ENCODE measurements around the gene ZBTB20. TPM values are rescaled to one million over a fixed set of nuclear protein-coding genes. Genes with fewer than 3 reads are reported as not detected.

The ZBTB20 gene
- polyA plus RNA-seq, 1 of the 3 experiments (the other 2 are of a cell fraction), result 0.43 TPM

DNA sequence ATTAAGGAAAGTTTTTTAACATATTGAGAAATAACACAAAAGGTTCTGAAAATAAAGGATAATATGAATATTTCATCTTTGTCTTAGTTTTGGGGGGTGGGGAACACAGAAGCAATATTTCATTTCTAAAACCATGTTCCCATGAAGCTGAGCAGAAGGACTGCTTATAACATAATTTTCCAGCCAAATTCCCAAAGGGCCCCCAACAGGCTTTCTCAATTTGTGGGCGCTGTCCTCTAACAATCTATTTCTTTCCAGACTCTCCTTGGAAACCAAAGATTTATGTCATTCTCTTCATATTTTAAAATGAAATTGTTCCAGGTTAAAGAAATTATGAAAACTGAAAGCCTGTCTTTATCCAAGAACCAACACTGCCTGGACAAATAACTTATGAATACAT, 273.5 kb downstream of the ZBTB20 start:
- Histone ChIP-seq H3K9me3 (no peaks in the 10 kb centered on the region), H3K36me3 (replicated peaks in 1 of 2; ENCODE audit: control insufficient read depth in 1 of 2, insufficient read depth in 2 of 2, low read length in 1 of 2) (no peaks in the 10 kb centered on the region), H3F3A (replicated peaks; ENCODE audit: insufficient read depth) (no peaks in the 10 kb centered on the region), H3K4me3 (ENCODE audit: low read depth in 2 of 2, low read length in 1 of 2) (no peak overlapping the region), H3K4me2 (no peak overlapping the region), H3K4me1 (ENCODE audit: control insufficient read depth in 1 of 2, insufficient read depth in 2 of 2, low read depth in 1 of 2, low read length in 1 of 2) (peaks cover 0 to under 1% of the 10 kb centered on the region in 2 experiments; a peak in 2 of 4 replicates), H3K79me2 (ENCODE audit: insufficient read depth) (no peaks in the 10 kb centered on the region), H3K9ac (no peak overlapping the region), H3K27me3 (ENCODE audit: insufficient read depth) (no peaks in the 10 kb centered on the region), H4K20me1 (ENCODE audit: insufficient read depth) (no peaks in the 10 kb centered on the region), H2AFZ (ENCODE audit: low read depth) (no peak overlapping the region), H3K9me2 (no peaks in the 10 kb centered on the region), H3K27ac (ENCODE audit: low read depth in 2 of 2, low read length in 1 of 2) (no peak overlapping the region)
- WGBS (ENCODE audit: low lambda C conversion rate), result 92% methylated on average over 1 of the region's 1 CpG
- TF ChIP-seq, protein P1, sequence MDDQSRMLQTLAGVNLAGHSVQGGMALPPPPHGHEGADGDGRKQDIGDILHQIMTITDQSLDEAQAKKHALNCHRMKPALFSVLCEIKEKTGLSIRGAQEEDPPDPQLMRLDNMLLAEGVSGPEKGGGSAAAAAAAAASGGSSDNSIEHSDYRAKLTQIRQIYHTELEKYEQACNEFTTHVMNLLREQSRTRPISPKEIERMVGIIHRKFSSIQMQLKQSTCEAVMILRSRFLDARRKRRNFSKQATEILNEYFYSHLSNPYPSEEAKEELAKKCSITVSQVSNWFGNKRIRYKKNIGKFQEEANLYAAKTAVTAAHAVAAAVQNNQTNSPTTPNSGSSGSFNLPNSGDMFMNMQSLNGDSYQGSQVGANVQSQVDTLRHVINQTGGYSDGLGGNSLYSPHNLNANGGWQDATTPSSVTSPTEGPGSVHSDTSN (IDR thresholded peaks at IDR 0.05), result no peak
- CTCF ChIA-PET, result interaction anchor here (0.5 kb wide), 1 partner anchor 53 kb away, joined by 3 read pairs; no protein-coding TSS in a partner anchor
- DNase-seq, result no peak
- POLR2A ChIA-PET, result no interaction called here

DNA sequence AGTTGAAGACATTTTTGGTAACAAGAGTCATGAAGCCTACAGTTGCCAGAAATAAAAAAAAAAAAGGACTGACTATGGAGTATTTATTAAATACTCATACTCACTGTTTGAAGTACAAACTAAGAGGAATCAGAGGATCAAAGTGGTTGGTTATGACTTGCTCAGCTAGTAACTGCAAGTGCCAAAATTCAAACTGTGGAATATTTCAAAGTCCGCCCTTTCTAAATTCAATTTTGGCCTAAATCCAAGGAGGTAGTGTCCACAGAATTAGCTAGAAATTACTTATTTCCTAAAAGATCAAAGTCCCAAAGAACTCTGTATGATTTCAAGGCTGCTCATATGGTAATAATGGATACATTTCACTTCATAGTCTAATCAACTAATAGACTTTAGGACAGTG, 274.5 kb downstream of the ZBTB20 start:
- WGBS (ENCODE audit: low lambda C conversion rate), result 92% methylated on average over 1 of the region's 1 CpG
- H3K4me3 ChIP-seq (ENCODE audit: low read depth in 2 of 2, low read length in 1 of 2), result no peak overlapping the region
- H3K4me2 ChIP-seq, result no peak overlapping the region
- no peaks in the 10 kb centered on the region for H3K79me2 ChIP-seq (ENCODE audit: insufficient read depth)
- H3K9me3 ChIP-seq, result no peaks in the 10 kb centered on the region
- H3K9me2 ChIP-seq, result no peaks in the 10 kb centered on the region
- CTCF ChIA-PET, result interaction anchor here (1.6 kb wide), 1 partner anchor 13 kb away, joined by 3 read pairs; no protein-coding TSS in a partner anchor
- H3K27ac ChIP-seq (ENCODE audit: low read depth in 2 of 2, low read length in 1 of 2), result no peak overlapping the region
- H2AFZ ChIP-seq (ENCODE audit: low read depth), result no peak overlapping the region
- H3K36me3 ChIP-seq (replicated peaks in 1 of 2; ENCODE audit: control insufficient read depth in 1 of 2, insufficient read depth in 2 of 2, low read length in 1 of 2), result no peaks in the 10 kb centered on the region
- no peaks in the 10 kb centered on the region for H3F3A ChIP-seq (replicated peaks; ENCODE audit: insufficient read depth)
- TF ChIP-seq TEAD4 (IDR thresholded peaks at IDR 0.05; ENCODE audit: borderline replicate concordance, insufficient read depth) (no peak), TCF12 (IDR thresholded peaks at IDR 0.05) (no peak), FOXM1 (IDR thresholded peaks at IDR 0.05; ENCODE audit: low read depth) (no peak), YY1 (IDR thresholded peaks at IDR 0.05; ENCODE audit: low read depth) (no peak), MEF2A (IDR thresholded peaks at IDR 0.05; ENCODE audit: borderline replicate concordance, low read depth) (no peak), ELF1 (IDR thresholded peaks at IDR 0.05) (no peak), RXRA (IDR thresholded peaks at IDR 0.05; ENCODE audit: borderline replicate concordance, low read depth) (no peak), SMC3 (IDR thresholded peaks at IDR 0.05; ENCODE audit: low read depth, low read length) (no peak), FOXJ3 (CRISPR knock-in tag; IDR thresholded peaks at IDR 0.05) (no peak), RAD21 (IDR thresholded peaks at IDR 0.05; ENCODE audit: low read length) (no peak), EP300 (IDR thresholded peaks at IDR 0.05; ENCODE audit: borderline replicate concordance in 1 of 2, low read depth in 1 of 2, low read length in 1 of 2) (no peak), MXI1 (IDR thresholded peaks at IDR 0.05; ENCODE audit: low read depth, low read length) (no peak), NFIC (IDR thresholded peaks at IDR 0.05; ENCODE audit: borderline replicate concordance) (no peak), FOSL2 (IDR thresholded peaks at IDR 0.05; ENCODE audit: borderline replicate concordance, low read depth) (no peak), POLR2AphosphoS5 (IDR thresholded peaks at IDR 0.05; ENCODE audit: low read depth, low read length) (no peak)
- TF ChIP-seq, protein P2, sequence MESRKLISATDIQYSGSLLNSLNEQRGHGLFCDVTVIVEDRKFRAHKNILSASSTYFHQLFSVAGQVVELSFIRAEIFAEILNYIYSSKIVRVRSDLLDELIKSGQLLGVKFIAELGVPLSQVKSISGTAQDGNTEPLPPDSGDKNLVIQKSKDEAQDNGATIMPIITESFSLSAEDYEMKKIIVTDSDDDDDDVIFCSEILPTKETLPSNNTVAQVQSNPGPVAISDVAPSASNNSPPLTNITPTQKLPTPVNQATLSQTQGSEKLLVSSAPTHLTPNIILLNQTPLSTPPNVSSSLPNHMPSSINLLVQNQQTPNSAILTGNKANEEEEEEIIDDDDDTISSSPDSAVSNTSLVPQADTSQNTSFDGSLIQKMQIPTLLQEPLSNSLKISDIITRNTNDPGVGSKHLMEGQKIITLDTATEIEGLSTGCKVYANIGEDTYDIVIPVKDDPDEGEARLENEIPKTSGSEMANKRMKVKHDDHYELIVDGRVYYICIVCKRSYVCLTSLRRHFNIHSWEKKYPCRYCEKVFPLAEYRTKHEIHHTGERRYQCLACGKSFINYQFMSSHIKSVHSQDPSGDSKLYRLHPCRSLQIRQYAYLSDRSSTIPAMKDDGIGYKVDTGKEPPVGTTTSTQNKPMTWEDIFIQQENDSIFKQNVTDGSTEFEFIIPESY (IDR thresholded peaks at IDR 0.05; ENCODE audit: borderline replicate concordance, low read depth), result no peak
- TF ChIP-seq, protein P3, sequence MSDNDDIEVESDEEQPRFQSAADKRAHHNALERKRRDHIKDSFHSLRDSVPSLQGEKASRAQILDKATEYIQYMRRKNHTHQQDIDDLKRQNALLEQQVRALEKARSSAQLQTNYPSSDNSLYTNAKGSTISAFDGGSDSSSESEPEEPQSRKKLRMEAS (IDR thresholded peaks at IDR 0.05; ENCODE audit: low read depth), result no peak
- TF ChIP-seq, protein P4, sequence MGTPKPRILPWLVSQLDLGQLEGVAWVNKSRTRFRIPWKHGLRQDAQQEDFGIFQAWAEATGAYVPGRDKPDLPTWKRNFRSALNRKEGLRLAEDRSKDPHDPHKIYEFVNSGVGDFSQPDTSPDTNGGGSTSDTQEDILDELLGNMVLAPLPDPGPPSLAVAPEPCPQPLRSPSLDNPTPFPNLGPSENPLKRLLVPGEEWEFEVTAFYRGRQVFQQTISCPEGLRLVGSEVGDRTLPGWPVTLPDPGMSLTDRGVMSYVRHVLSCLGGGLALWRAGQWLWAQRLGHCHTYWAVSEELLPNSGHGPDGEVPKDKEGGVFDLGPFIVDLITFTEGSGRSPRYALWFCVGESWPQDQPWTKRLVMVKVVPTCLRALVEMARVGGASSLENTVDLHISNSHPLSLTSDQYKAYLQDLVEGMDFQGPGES (IDR thresholded peaks at IDR 0.05; ENCODE audit: low read depth, low read length), result no peak
- TF ChIP-seq, protein P5, sequence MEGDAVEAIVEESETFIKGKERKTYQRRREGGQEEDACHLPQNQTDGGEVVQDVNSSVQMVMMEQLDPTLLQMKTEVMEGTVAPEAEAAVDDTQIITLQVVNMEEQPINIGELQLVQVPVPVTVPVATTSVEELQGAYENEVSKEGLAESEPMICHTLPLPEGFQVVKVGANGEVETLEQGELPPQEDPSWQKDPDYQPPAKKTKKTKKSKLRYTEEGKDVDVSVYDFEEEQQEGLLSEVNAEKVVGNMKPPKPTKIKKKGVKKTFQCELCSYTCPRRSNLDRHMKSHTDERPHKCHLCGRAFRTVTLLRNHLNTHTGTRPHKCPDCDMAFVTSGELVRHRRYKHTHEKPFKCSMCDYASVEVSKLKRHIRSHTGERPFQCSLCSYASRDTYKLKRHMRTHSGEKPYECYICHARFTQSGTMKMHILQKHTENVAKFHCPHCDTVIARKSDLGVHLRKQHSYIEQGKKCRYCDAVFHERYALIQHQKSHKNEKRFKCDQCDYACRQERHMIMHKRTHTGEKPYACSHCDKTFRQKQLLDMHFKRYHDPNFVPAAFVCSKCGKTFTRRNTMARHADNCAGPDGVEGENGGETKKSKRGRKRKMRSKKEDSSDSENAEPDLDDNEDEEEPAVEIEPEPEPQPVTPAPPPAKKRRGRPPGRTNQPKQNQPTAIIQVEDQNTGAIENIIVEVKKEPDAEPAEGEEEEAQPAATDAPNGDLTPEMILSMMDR (IDR thresholded peaks at IDR 0.05), result no peak
- TF ChIP-seq, protein P1 (IDR thresholded peaks at IDR 0.05), result no peak
- H3K27me3 ChIP-seq (ENCODE audit: insufficient read depth), result no peaks in the 10 kb centered on the region
- no peaks in the 10 kb centered on the region; a peak in 1 of 4 replicates for H3K4me1 ChIP-seq (ENCODE audit: control insufficient read depth in 1 of 2, insufficient read depth in 2 of 2, low read depth in 1 of 2, low read length in 1 of 2)
- H4K20me1 ChIP-seq (ENCODE audit: insufficient read depth), result no peaks in the 10 kb centered on the region
- H3K9ac ChIP-seq, result no peak overlapping the region
- POLR2A ChIA-PET, result no interaction called here
- no peak for DNase-seq

Data from SK-N-SH (cell line).